HepG2 (cell line): ENCODE data around the gene ARG1. TPM values are rescaled to one million over a fixed set of nuclear protein-coding genes. Genes with fewer than 3 reads are reported as not detected.
A peak's percentile ranks its signal among the peaks of the same experiment; 100 is the strongest.

Source experiments
- HIVEP1 ChIP-seq: sonication (generic); formaldehyde crosslinking; IDR thresholded peaks from 2 replicates; pipeline ENCODE4 v1.4.0; 2020; ENCODE audit warnings: mild to moderate bottlenecking, missing genetic modification reagents
- HNF1A ChIP-seq, 2 experiments: sonication (generic) in 1 of 2; formaldehyde crosslinking in 1 of 2; IDR thresholded peaks; 2 replicates each; pipeline versions ENCODE4 v1.4.0 to v1.6.1; 2016 to 2020; ENCODE audit warnings: borderline replicate concordance in 1 of 2, low read depth in 1 of 2, mild to moderate bottlenecking in 1 of 2, missing genetic modification reagents in 1 of 2
- HOMEZ ChIP-seq: IDR thresholded peaks from 2 replicates; pipeline ENCODE4 v1.6.1; 2016; ENCODE audit warnings: low read depth
- HOXD1 ChIP-seq: sonication (generic); formaldehyde crosslinking; IDR thresholded peaks from 2 replicates; pipeline ENCODE4 v1.5.0; 2020; ENCODE audit warnings: missing genetic modification reagents
- MAX ChIP-seq: IDR thresholded peaks from 2 replicates; pipeline ENCODE4 v1.6.1; 2012; ENCODE audit warnings: inconsistent platforms
- NBN ChIP-seq: fragments of 450-650 bp; conservative IDR thresholded peaks from 2 replicates; pipeline ENCODE4 v1.6.1; 2017
- NR0B2 ChIP-seq: sonication (generic); formaldehyde crosslinking; IDR thresholded peaks from 2 replicates; pipeline ENCODE4 v1.4.0; 2020; ENCODE audit warnings: mild to moderate bottlenecking, missing genetic modification reagents
- PRMT3 ChIP-seq: sonication (generic); formaldehyde crosslinking; IDR thresholded peaks from 2 replicates; pipeline ENCODE4 v1.8.1; 2022; ENCODE audit warnings: low read depth, mild to moderate bottlenecking, moderate library complexity, missing genetic modification reagents, borderline replicate concordance
- TEAD3 ChIP-seq: optimal IDR thresholded peaks from 2 replicates; pipeline ENCODE3; 2016; ENCODE audit warnings: borderline replicate concordance
- TGIF2 ChIP-seq: IDR thresholded peaks from 2 replicates; pipeline ENCODE4 v1.6.1; 2016; ENCODE audit warnings: control low read depth, missing compliant biosample characterization
- ZBTB39 ChIP-seq: sonication (generic); formaldehyde crosslinking; IDR thresholded peaks from 2 replicates; pipeline ENCODE4 v1.5.0; 2020; ENCODE audit warnings: missing genetic modification reagents
- ZMYM4 ChIP-seq: sonication (generic); formaldehyde crosslinking; IDR thresholded peaks from 2 replicates; pipeline ENCODE4 v1.8.1; 2023; ENCODE audit warnings: mild to moderate bottlenecking, missing genetic modification reagents
- ZNF205 ChIP-seq: IDR thresholded peaks from 2 replicates; pipeline ENCODE4 v1.6.1; 2018; ENCODE audit warnings: missing biosample characterization, missing genetic modification reagents
- ZNF337 ChIP-seq: sonication (generic); formaldehyde crosslinking; IDR thresholded peaks from 2 replicates; pipeline ENCODE4 v1.5.1; 2020; ENCODE audit warnings: missing genetic modification reagents, low read depth, mild to moderate bottlenecking, borderline replicate concordance
- ZNF44 ChIP-seq: sonication (generic); formaldehyde crosslinking; IDR thresholded peaks from 2 replicates; pipeline ENCODE4 v1.5.1; 2020; ENCODE audit warnings: mild to moderate bottlenecking, missing genetic modification reagents
- ZNF460 ChIP-seq: sonication (generic); formaldehyde crosslinking; IDR thresholded peaks from 2 replicates; pipeline ENCODE4 v1.5.1; 2020; ENCODE audit warnings: missing genetic modification reagents, mild to moderate bottlenecking, borderline replicate concordance
- ZNF510 ChIP-seq: sonication (generic); formaldehyde crosslinking; IDR thresholded peaks from 2 replicates; pipeline ENCODE4 v1.4.0; 2020; ENCODE audit warnings: low read depth, mild to moderate bottlenecking, missing genetic modification reagents
- ZNF562 ChIP-seq: sonication (generic); formaldehyde crosslinking; IDR thresholded peaks from 2 replicates; pipeline ENCODE4 v1.8.0; 2022; ENCODE audit warnings: missing genetic modification reagents, borderline replicate concordance
- ZUFSP ChIP-seq: sonication (generic); formaldehyde crosslinking; IDR thresholded peaks from 2 replicates; pipeline ENCODE4 v1.9.0; 2021; ENCODE audit warnings: missing genetic modification reagents, mild to moderate bottlenecking, borderline replicate concordance
- polyA plus RNA-seq, 8 experiments: library from polyadenylated mRNA; depleted of rRNA in 3 of 8; stranded (reverse) in 7 of 8; unstranded in 1 of 8; fragments of >200 nt; fragmentation: Illumina TruSeq in 4 of 8; extraction: Trizol in 4 of 8; gene quantifications; 2 replicates each; pipeline versions ENCODE4 v1.2.1 to v1.2.3, GENCODE V29; 2011 to 2016; ENCODE audit warnings: low read depth in 4 of 8, missing spikeins in 1 of 8, mixed read lengths in 1 of 8; ENCODE audit not compliant: insufficient read depth in 1 of 8
- total RNA-seq, 5 experiments: library from RNA; depleted of rRNA; stranded (reverse); fragments of >200 nt; fragmentation: Illumina TruSeq; extraction: Trizol; gene quantifications; 2 replicates each; pipeline ENCODE4 v1.2.3, GENCODE V29; 2016; ENCODE audit warnings: low read depth in 1 of 5

The ARG1 gene
- total and polyA plus RNA-seq, 2 of the 13 experiments (the other 11 are each of a cell fraction or from before 2014, with no cell fraction given), result 2.2 to 11.2 TPM

GRCh38 chr6:131575834-131576478, 2.9 kb downstream of the ARG1 start (continued):
- TF ChIP-seq ZUFSP, result no peak
- TF ChIP-seq NBN, result no peak
- TF ChIP-seq ZBTB39 (CRISPR knock-in tag), result 0 out of 2 replicates have a peak, but pooled peaks have one; percentile 58
- peak; percentile 56 for TF ChIP-seq TEAD3 (CRISPR knock-in tag)
- TF ChIP-seq NR0B2 (CRISPR knock-in tag), result no peak
- TF ChIP-seq ZNF337 (CRISPR knock-in tag), result no peak
- TF ChIP-seq ZNF562 (CRISPR knock-in tag), result no peak
- TF ChIP-seq ZNF510, result no peak
- TF ChIP-seq TGIF2 (CRISPR knock-in tag), result no peak
- peak; percentile 44; the same call in 1 of the 2 replicates for TF ChIP-seq HNF1A (IDR thresholded peaks at IDR 0.05; ENCODE audit: low read depth)
- TF ChIP-seq HNF1A (CRISPR knock-in tag; IDR thresholded peaks at IDR 0.05; ENCODE audit: borderline replicate concordance), result no peak
- no peak for TF ChIP-seq HIVEP1 (CRISPR knock-in tag)
- TF ChIP-seq ZNF44 (CRISPR knock-in tag), result no peak
- TF ChIP-seq ZMYM4 (CRISPR knock-in tag), result peak; percentile 71
- no peak for TF ChIP-seq HOXD1 (CRISPR knock-in tag)
- TF ChIP-seq PRMT3 (CRISPR knock-in tag), result no peak
- peak; percentile 96 for TF ChIP-seq HOMEZ
- TF ChIP-seq ZNF460, result no peak
- TF ChIP-seq MAX, result peak; percentile 60
- peak; percentile 76; the same call in 1 of the 2 replicates for TF ChIP-seq ZNF205
